ENCODE data around the gene MKS1. TPM values are rescaled to one million over a fixed set of nuclear protein-coding genes. Genes with fewer than 3 reads are reported as not detected.

MKS1 gene
- total RNA-seq, 1 experiment from 2014 or later, result 12.1 TPM

DNA sequence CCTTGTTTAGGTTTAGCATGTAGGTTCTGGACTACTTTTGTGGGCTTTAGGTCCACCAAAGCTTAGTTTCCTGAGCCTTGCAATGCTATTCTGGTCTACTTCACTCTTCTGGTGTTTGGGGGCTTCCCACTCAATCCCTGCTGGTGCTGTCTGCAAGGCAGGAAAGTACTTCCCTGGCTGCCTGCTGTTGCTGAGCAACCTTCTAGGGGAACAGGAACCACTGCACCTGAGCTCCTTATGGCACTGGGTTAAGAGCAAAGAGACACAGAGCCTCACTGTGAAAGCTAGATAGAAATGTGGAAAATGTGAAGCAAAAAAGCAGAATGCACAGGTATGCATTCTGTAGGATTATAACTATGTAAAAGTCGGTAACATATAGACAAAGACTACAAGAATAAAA lies 44.7 kb upstream of the MKS1 start:
- CTCF ChIA-PET, result no interaction called here
- TF ChIP-seq POLR2AphosphoS5 (IDR thresholded peaks at IDR 0.05; ENCODE audit: low read depth, low read length) (no peak), SIN3A (IDR thresholded peaks at IDR 0.05; ENCODE audit: borderline replicate concordance, insufficient read depth, low read depth, low read length) (no peak)
- TF ChIP-seq, protein P1, sequence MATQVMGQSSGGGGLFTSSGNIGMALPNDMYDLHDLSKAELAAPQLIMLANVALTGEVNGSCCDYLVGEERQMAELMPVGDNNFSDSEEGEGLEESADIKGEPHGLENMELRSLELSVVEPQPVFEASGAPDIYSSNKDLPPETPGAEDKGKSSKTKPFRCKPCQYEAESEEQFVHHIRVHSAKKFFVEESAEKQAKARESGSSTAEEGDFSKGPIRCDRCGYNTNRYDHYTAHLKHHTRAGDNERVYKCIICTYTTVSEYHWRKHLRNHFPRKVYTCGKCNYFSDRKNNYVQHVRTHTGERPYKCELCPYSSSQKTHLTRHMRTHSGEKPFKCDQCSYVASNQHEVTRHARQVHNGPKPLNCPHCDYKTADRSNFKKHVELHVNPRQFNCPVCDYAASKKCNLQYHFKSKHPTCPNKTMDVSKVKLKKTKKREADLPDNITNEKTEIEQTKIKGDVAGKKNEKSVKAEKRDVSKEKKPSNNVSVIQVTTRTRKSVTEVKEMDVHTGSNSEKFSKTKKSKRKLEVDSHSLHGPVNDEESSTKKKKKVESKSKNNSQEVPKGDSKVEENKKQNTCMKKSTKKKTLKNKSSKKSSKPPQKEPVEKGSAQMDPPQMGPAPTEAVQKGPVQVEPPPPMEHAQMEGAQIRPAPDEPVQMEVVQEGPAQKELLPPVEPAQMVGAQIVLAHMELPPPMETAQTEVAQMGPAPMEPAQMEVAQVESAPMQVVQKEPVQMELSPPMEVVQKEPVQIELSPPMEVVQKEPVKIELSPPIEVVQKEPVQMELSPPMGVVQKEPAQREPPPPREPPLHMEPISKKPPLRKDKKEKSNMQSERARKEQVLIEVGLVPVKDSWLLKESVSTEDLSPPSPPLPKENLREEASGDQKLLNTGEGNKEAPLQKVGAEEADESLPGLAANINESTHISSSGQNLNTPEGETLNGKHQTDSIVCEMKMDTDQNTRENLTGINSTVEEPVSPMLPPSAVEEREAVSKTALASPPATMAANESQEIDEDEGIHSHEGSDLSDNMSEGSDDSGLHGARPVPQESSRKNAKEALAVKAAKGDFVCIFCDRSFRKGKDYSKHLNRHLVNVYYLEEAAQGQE (IDR thresholded peaks at IDR 0.05; ENCODE audit: insufficient read depth in 1 of 2, low read depth in 2 of 2, low read length in 1 of 2), result no peak
- ATAC-seq, result no peak
- H3K36me3 ChIP-seq (ENCODE audit: control insufficient read depth, insufficient read depth, low read length), result no peaks in the 10 kb centered on the region
- H3K27ac ChIP-seq (ENCODE audit: low read length), result no peak overlapping the region
- POLR2A ChIA-PET, result no interaction called here
- H3K27me3 ChIP-seq (ENCODE audit: control insufficient read depth, insufficient read depth, low read length), result peaks cover 34% of the 10 kb centered on the region
- no peak overlapping the region for H3K4me3 ChIP-seq (ENCODE audit: low read depth in 2 of 2, low read length in 2 of 2)
- in situ Hi-C loops (cut with HindIII; ENCODE audit: low pct_unique_long_range_greater_than_20kb, low sequenced_read_pairs) (no loop called here), intact Hi-C loops (cut with micrococcal nuclease; ENCODE audit: unreplicated experiment) (no loop called here)
- DNase-seq (ENCODE audit: low read depth, low spot score), result no peak
- no TSS peak for BruUV-seq (replicated peaks)
- H3K4me1 ChIP-seq (ENCODE audit: control insufficient read depth, insufficient read depth, low read length), result no peaks in the 10 kb centered on the region
- no peaks in the 10 kb centered on the region for H3K9me3 ChIP-seq (ENCODE audit: control insufficient read depth, insufficient read depth, low read depth, low read length)

DNA sequence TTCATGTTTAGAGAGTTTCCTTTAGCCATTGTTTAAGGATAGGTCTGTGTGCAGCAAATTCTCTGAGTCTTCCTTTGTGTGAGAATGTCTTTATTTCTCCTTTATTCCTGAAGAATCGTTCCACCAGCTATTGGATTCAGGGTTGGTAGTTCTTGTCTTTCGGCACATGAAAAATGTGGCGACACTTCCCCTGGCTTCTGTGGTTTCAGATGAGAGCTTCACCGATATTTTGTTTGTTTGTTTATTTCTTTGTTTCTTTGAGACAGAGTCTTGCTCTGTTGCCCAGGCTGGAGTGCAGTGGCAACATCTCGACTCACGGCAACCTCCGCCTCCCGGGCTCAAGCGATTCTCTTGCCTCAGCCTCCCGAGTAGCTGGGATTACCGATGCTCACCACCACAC lies 43.1 kb upstream of the MKS1 start:
- no peak overlapping the region for H3K4me3 ChIP-seq (ENCODE audit: low read depth in 2 of 2, low read length in 2 of 2)
- no peaks in the 10 kb centered on the region for H3K36me3 ChIP-seq (ENCODE audit: control insufficient read depth, insufficient read depth, low read length)
- H3K27me3 ChIP-seq (ENCODE audit: control insufficient read depth, insufficient read depth, low read length), result peaks cover 34% of the 10 kb centered on the region
- TF ChIP-seq, protein P1 (IDR thresholded peaks at IDR 0.05; ENCODE audit: insufficient read depth in 1 of 2, low read depth in 2 of 2, low read length in 1 of 2), result no peak
- TF ChIP-seq, protein P2, sequence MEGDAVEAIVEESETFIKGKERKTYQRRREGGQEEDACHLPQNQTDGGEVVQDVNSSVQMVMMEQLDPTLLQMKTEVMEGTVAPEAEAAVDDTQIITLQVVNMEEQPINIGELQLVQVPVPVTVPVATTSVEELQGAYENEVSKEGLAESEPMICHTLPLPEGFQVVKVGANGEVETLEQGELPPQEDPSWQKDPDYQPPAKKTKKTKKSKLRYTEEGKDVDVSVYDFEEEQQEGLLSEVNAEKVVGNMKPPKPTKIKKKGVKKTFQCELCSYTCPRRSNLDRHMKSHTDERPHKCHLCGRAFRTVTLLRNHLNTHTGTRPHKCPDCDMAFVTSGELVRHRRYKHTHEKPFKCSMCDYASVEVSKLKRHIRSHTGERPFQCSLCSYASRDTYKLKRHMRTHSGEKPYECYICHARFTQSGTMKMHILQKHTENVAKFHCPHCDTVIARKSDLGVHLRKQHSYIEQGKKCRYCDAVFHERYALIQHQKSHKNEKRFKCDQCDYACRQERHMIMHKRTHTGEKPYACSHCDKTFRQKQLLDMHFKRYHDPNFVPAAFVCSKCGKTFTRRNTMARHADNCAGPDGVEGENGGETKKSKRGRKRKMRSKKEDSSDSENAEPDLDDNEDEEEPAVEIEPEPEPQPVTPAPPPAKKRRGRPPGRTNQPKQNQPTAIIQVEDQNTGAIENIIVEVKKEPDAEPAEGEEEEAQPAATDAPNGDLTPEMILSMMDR (IDR thresholded peaks at IDR 0.05), result no peak
- TF ChIP-seq SIN3A (IDR thresholded peaks at IDR 0.05; ENCODE audit: borderline replicate concordance, insufficient read depth, low read depth, low read length), result no peak
- TF ChIP-seq TCF7L2 (IDR thresholded peaks at IDR 0.05; ENCODE audit: low read depth, low read length), result no peak
- no peak for TF ChIP-seq POLR2AphosphoS5 (IDR thresholded peaks at IDR 0.05; ENCODE audit: low read depth, low read length)
- no peak overlapping the region for H3K27ac ChIP-seq (ENCODE audit: low read length)
- H3K4me1 ChIP-seq (ENCODE audit: control insufficient read depth, insufficient read depth, low read length), result no peaks in the 10 kb centered on the region
- DNase-seq (ENCODE audit: low read depth, low spot score) (no peak), ATAC-seq (no peak)
- in situ Hi-C loops (cut with HindIII; ENCODE audit: low pct_unique_long_range_greater_than_20kb, low sequenced_read_pairs) (no loop called here), intact Hi-C loops (cut with micrococcal nuclease; ENCODE audit: unreplicated experiment) (no loop called here)
- H3K9me3 ChIP-seq (ENCODE audit: control insufficient read depth, insufficient read depth, low read depth, low read length), result no peaks in the 10 kb centered on the region
- BruUV-seq (replicated peaks), result no TSS peak
- POLR2A ChIA-PET, result interaction anchor here (0.6 kb wide), 1 partner anchor 298 kb away, joined by 3 read pairs; no protein-coding TSS in a partner anchor
- CTCF ChIA-PET, result no interaction called here
